Left lung (tissue), 10 donors: ENCODE data around the gene EMC1. TPM values are rescaled to one million over a fixed set of nuclear protein-coding genes. Genes with fewer than 3 reads are reported as not detected.
"Not testable (repeated sequence)": the region's sequence is repeated elsewhere in the genome, so short reads cannot be mapped to it uniquely, and the experiment has no call there.

Experiments
- ATAC-seq: fragments of 200-7000 bp; cut with Tn5 transposase; one replicate; pipeline ENCODE4 v1.9.1; 2020; ENCODE audit warnings: moderate library complexity
- DNase-seq, 4 donors: peaks; one replicate each; pipeline ENCODE4 v3.0.0-alpha.2; 2013 to 2020
- H3K27ac ChIP-seq, 2 donors: fragments of 200-600 bp; sonication (generic) in 1 of 2; one replicate each; pipeline versions ENCODE4 v1.5.0 to v1.8.0; 2020 to 2021
- H3K27me3 ChIP-seq, 2 donors: fragments of 200-600 bp; sonication (generic) in 1 of 2; one replicate each; pipeline versions ENCODE4 v1.5.0 to v1.8.0; 2020 to 2021
- H3K36me3 ChIP-seq, 2 donors: fragments of 200-600 bp; sonication (generic) in 1 of 2; one replicate each; pipeline versions ENCODE4 v1.5.0 to v1.8.0; 2020 to 2021
- H3K4me1 ChIP-seq, 2 donors: fragments of 200-600 bp; one replicate each; pipeline ENCODE4 v1.8.0; 2021
- H3K4me3 ChIP-seq, 2 donors: fragments of 200-600 bp; sonication (generic) in 1 of 2; one replicate each; pipeline versions ENCODE4 v1.5.0 to v1.8.0; 2020 to 2021; ENCODE audit warnings: mild to moderate bottlenecking in 1 of 2
- H3K9me3 ChIP-seq, 2 donors: fragments of 200-600 bp; sonication (generic) in 1 of 2; one replicate each; pipeline versions ENCODE4 v1.5.0 to v1.8.0; 2020 to 2021
- CTCF ChIP-seq, 2 donors: fragments of 200-600 bp; sonication (generic) in 1 of 2; IDR thresholded peaks; one replicate each; pipeline versions ENCODE4 v1.5.0 to v1.8.0; 2021; ENCODE audit warnings: antibody characterized with exemption in 2 of 2
- intact Hi-C, 2 donors: fragments of 100-400 bp; cut with DNase I; formaldehyde crosslinking; loops; one replicate each; pipeline versions ENCODE4 v1.11.2 to v1.14.2; 2022
- polyA plus RNA-seq, 6 donors: library from polyadenylated mRNA; unstranded; fragments of 120-200 nt; gene quantifications; one replicate each; pipeline ENCODE4 v1.2.1, GENCODE V29; 2013; ENCODE audit not compliant: insufficient read length in 6 of 6
- total RNA-seq, 2 donors: library from RNA; stranded (reverse); fragmentation: NEBNext Ultra II Directional; extraction: Animal tissue kit (Norgen Biotek cat#: 25700); gene quantifications; one replicate each; pipeline ENCODE4 v1.2.1, GENCODE V29; 2021
- donor health status: DM: no; HTN: yes; CAD: no.
- donor health status: DM: no; HTN: no; CAD: no.

Gene EMC1
- total and polyA plus RNA-seq, 8 donors: 43.7 to 55.5 (median 52.4) TPM

DNA sequence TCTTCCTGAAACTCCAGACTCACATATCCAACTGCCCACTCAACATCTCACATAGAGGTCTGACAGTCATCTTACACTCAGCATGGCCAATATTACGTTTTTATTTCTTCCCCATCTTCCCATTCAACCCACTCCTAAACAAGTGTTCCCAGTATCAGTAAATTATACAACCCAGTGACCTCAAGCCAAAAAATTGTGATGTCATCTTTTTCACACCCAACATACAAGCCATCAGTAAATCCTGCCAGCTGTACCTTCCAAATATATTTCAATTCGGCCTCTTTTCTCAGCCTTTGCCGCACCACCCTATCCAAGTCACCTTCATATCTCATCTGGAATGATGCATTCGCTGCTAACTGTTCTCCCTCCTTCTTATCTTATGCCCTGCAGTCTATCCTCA is 60.9 kb downstream of the EMC1 start:
- intact Hi-C loops: no loop called here
- no peaks in the 10 kb centered on the region for H3K27me3 ChIP-seq
- H3K4me3 ChIP-seq: no peak overlapping the region
- H3K4me1 ChIP-seq: no peaks in the 10 kb centered on the region
- peaks cover 0 to 100% of the 10 kb centered on the region in 2 donors for H3K36me3 ChIP-seq
- ATAC-seq (no peak), DNase-seq (no peak)
- H3K27ac ChIP-seq: no peak overlapping the region
- H3K9me3 ChIP-seq: no peaks in the 10 kb centered on the region
- TF ChIP-seq CTCF (IDR thresholded peaks at IDR 0.05): no peak

GRCh38 chr1:19189270-19189669 is 62.1 kb downstream of the EMC1 start:
- Histone ChIP-seq H3K4me3 (no peak overlapping the region), H3K27ac (no peak overlapping the region), H3K4me1 (no peaks in the 10 kb centered on the region), H3K9me3 (no peaks in the 10 kb centered on the region), H3K27me3 (no peaks in the 10 kb centered on the region), H3K36me3 (peaks cover 0 to 100% of the 10 kb centered on the region in 2 donors)
- no peak for ATAC-seq
- DNase-seq: no peak
- no peak for TF ChIP-seq CTCF (IDR thresholded peaks at IDR 0.05)
- intact Hi-C loops: no loop called here

GRCh38 chr1:19187852-19188251 is 63.5 kb downstream of the EMC1 start:
- Histone ChIP-seq H3K27ac (no peak overlapping the region), H3K36me3 (peaks cover 0 to 100% of the 10 kb centered on the region in 2 donors), H3K4me1 (no peaks in the 10 kb centered on the region), H3K9me3 (no peaks in the 10 kb centered on the region), H3K4me3 (no peak overlapping the region), H3K27me3 (no peaks in the 10 kb centered on the region)
- intact Hi-C loops: no loop called here
- TF ChIP-seq CTCF (IDR thresholded peaks at IDR 0.05): no peak
- DNase-seq: no peak
- ATAC-seq: no peak

DNA sequence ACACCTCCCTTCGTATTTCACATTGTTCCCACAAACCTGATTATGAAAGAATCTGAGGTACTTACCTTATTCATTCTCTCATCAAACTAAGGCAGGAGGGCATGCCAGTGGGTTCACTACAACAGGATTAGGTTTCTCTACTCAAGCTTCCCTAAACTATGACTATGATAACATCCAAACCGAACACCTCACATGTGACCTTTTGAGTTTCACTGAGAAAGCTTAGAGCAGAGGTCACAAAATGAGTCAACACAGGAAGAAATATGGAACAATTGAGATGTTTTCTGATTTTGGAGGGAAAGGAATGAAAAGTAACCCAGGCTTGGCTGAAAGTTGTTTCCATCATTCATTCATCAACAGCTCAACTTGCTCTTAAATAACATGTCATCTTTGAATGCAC is 65.3 kb downstream of the EMC1 start:
- Histone ChIP-seq H3K27me3 (no peaks in the 10 kb centered on the region), H3K27ac (no peak overlapping the region), H3K4me3 (no peak overlapping the region), H3K36me3 (peaks cover 0 to 100% of the 10 kb centered on the region in 2 donors), H3K4me1 (no peaks in the 10 kb centered on the region), H3K9me3 (no peaks in the 10 kb centered on the region)
- ATAC-seq (no peak), DNase-seq (no peak)
- no peak for TF ChIP-seq CTCF (IDR thresholded peaks at IDR 0.05)
- intact Hi-C loops: no loop called here

- Histone ChIP-seq H3K4me3 (no peak overlapping the region), H3K27me3 (no peaks in the 10 kb centered on the region), H3K27ac (no peak overlapping the region), H3K9me3 (no peaks in the 10 kb centered on the region), H3K4me1 (no peaks in the 10 kb centered on the region), H3K36me3 (peaks cover 5 to 98% of the 10 kb centered on the region in 2 donors)
- intact Hi-C loops: no loop called here
- DNase-seq: no peak
- no peak for ATAC-seq
- no peak for TF ChIP-seq CTCF (IDR thresholded peaks at IDR 0.05)
Observed at GRCh38 chr1:19182223-19182622, 69.1 kb downstream of the EMC1 start.

- intact Hi-C loops, H3K4me1 ChIP-seq, H3K4me3 ChIP-seq, DNase-seq, ATAC-seq, H3K9me3 ChIP-seq, H3K27ac ChIP-seq, H3K27me3 ChIP-seq: not testable (repeated sequence)
- peaks cover 8 to 98% of the 10 kb centered on the region in 2 donors for H3K36me3 ChIP-seq
Observed at GRCh38 chr1:19180265-19180657, 71.1 kb downstream of the EMC1 start.
